BLaER1 treated with 17β-estradiol and CSF1 and Interleukin-3, amounts not matched to agents 10 nM and 100 nM (cell line): ENCODE results near the gene TSSK3.

ENCODE experiments used
- H3K27ac ChIP-seq, 11 experiments: shearing (Covaris generic); formaldehyde crosslinking; 2 replicates each; pipeline ENCODE4 v1.8.1; 2022
- H3K27me3 ChIP-seq, 11 experiments: shearing (Covaris generic); formaldehyde crosslinking; 2 replicates each; pipeline ENCODE4 v1.8.1; 2022
- H3K36me3 ChIP-seq, 11 experiments: shearing (Covaris generic); formaldehyde crosslinking; 2 replicates each; pipeline ENCODE4 v1.8.1; 2022
- H3K4me1 ChIP-seq, 10 experiments: shearing (Covaris generic); formaldehyde crosslinking; 2 replicates each; pipeline ENCODE4 v1.8.1; 2022
- H3K4me2 ChIP-seq, 11 experiments: shearing (Covaris generic); formaldehyde crosslinking; 2 replicates each; pipeline ENCODE4 v1.8.1; 2022
- H3K4me3 ChIP-seq, 10 experiments: shearing (Covaris generic); formaldehyde crosslinking; 2 replicates each; pipeline ENCODE4 v1.8.1; 2022
- H3K9ac ChIP-seq, 11 experiments: shearing (Covaris generic); formaldehyde crosslinking; 2 replicates each; pipeline ENCODE4 v1.8.1; 2022
- H3K9me3 ChIP-seq, 11 experiments: shearing (Covaris generic); formaldehyde crosslinking; replicated peaks in 1 of 11; 2 replicates each; pipeline ENCODE4 v1.8.1; 2022
- H4K20me1 ChIP-seq, 11 experiments: shearing (Covaris generic); formaldehyde crosslinking; 2 replicates each; pipeline ENCODE4 v1.8.1; 2022
- Cebpa-rat ChIP-seq, 11 experiments: shearing (Covaris generic); IDR thresholded peaks; 2 replicates each; pipeline ENCODE4 v1.8.1; 2022

TSSK3 gene

DNA sequence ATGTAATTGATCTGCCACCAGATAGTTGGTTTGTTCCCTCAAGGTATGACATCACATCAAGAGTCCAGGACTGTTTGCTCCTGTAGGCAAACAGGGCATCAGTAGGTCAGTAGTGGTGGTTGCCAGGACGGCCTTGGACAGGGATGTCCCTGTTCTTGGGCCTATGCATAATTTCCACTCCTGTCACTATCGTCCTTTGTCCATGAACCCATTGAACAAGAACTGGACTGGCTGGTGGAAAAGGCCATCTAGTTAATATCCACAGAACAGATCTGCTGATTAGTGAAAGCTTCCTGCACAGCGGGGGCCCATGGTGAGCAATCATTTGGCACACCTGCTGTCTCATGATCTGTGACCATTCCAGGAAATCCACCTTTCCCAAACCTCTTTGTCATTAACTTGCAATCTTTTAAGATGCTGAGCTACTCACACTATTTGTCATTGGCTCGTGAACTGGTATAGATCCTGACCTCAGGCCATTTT, 44.3 kb downstream of the TSSK3 start:
- Histone ChIP-seq H3K27me3 (no peaks in the 10 kb centered on the region), H3K36me3 (no peaks in the 10 kb centered on the region), H3K4me1 (no peaks in the 10 kb centered on the region), H3K4me3 (no peak overlapping the region), H3K9me3 (peaks cover 0 to 3% (median 0%) of the 10 kb centered on the region in 11 experiments; a peak in 1 of 22 replicates), H3K27ac (no peak overlapping the region), H3K9ac (no peak overlapping the region), H4K20me1 (no peaks in the 10 kb centered on the region), H3K4me2 (no peak overlapping the region)
- no peak for TF ChIP-seq Cebpa-rat (IDR thresholded peaks at IDR 0.05)

DNA sequence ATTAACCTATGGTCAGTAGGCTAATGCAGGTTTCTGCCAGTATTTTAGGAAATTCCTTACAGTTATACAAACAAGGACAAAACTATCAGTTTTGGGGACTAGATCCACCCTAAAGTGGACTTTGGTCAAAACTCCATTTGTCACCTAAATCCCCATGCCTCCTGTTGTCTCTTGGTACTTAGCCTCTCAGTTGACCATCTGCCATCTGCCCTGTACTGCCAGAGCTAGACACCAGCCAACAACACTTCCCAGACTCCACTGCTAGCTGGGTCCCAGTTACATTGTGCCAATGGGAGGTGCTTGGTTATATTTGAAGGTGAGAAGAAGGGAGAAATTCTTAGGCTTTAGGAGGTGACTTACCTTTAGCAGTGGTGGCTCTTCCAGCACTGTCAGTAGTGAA, 48.9 kb downstream of the TSSK3 start:
- Histone ChIP-seq H3K9ac (no peak overlapping the region), H3K27me3 (no peaks in the 10 kb centered on the region), H3K9me3 (peaks cover 16 to 29% (median 22%) of the 10 kb centered on the region in 11 experiments), H4K20me1 (no peaks in the 10 kb centered on the region), H3K36me3 (no peaks in the 10 kb centered on the region), H3K4me2 (no peak overlapping the region), H3K27ac (no peak overlapping the region), H3K4me3 (no peak overlapping the region), H3K4me1 (0 out of 20 replicates have a peak, but pooled peaks cover 0 to 4% (median 0%) of the 10 kb centered on the region in 10 experiments)
- TF ChIP-seq Cebpa-rat (IDR thresholded peaks at IDR 0.05): no peak

DNA sequence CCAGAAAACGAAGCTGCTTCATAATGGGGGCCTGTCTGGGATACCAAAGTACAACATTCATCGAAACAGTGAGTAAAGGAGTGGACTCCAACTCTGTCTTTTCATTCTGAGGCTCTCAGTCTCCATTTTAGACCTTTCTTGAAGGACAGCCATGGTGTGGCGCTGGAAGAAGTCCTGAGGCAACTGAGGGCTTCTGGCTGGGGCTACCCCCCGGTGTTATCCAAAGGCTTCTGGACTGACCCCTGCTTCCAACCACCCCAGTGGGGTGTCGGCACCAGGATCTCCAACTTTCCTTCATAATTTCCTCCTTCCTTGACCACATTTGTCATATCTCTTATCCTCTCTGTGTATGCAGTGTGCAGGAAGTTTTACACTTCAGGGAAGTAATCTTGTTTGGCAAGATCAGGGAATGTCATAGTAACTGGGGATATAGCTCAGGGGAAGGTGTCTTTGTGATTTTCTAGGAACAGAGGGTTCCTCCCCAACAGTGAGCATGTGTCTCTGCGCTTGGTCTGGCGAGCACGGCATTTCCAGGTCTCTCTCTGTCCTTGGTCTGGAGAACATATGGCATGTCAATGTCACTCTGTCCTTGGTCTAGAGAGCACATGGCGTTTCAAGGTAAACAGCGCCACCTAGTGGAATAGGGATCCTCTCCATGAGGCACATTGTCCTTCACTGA, 51.3 kb downstream of the TSSK3 start:
- no peak overlapping the region for H3K4me2 ChIP-seq

More for the DNA sequence above, 51.3 kb downstream of the TSSK3 start:
- no peaks in the 10 kb centered on the region for H4K20me1 ChIP-seq
- no peak overlapping the region for H3K4me3 ChIP-seq
- H3K9ac ChIP-seq: no peak overlapping the region
- peak overlapping the region in 1 of 11 experiments; percentile 27; a peak in 1 of 22 replicates for H3K27ac ChIP-seq
- H3K27me3 ChIP-seq: no peaks in the 10 kb centered on the region
- H3K36me3 ChIP-seq: no peaks in the 10 kb centered on the region
- TF ChIP-seq Cebpa-rat (IDR thresholded peaks at IDR 0.05): no peak
- H3K4me1 ChIP-seq: 0 out of 20 replicates have a peak, but pooled peaks cover 0 to 4% (median 0%) of the 10 kb centered on the region in 10 experiments
- peaks cover 16 to 29% (median 22%) of the 10 kb centered on the region in 11 experiments for H3K9me3 ChIP-seq
